Measurements from ENCODE around the gene FBN2.
"Not testable (repeated sequence)": the region's sequence is repeated elsewhere in the genome, so short reads cannot be mapped to it uniquely, and the experiment has no call there.

Gene FBN2

DNA sequence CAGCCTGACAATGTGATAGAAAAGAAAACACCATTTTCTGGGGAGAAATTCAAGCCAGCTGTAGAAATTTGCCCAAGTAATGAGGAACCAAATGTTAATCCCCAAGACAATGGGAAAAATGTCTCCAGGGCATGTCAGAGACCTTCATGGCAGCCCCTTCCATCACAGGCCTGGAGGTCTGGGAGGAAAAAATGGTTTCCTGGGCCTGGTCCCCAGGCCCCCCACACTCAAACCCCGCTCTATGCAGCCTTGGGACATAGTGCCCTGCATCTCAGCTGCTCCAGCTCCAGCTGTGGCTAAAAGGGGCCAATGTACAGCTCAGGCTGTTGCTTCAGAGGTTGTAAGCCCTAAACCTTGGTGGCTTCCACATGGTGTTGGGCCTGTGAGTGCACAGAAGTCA, 34.3 kb downstream of the FBN2 start:
- H4K12ac ChIP-seq (ENCODE audit: low read depth, low read length); H3K36me3 ChIP-seq (ENCODE audit: control insufficient read depth in 1 of 2, insufficient read depth in 2 of 2, low read length in 2 of 2); H3K4me3 ChIP-seq (ENCODE audit: low read depth, low read length); DNase-seq; H2BK120ac ChIP-seq (ENCODE audit: insufficient read depth, low read length, poor library complexity); H2AFZ ChIP-seq (ENCODE audit: insufficient read depth, low read length, poor library complexity); H3K79me1 ChIP-seq (ENCODE audit: low read length); H3K9ac ChIP-seq (ENCODE audit: low read length); H3K79me2 ChIP-seq (ENCODE audit: control insufficient read depth, insufficient read depth, low read length, poor library complexity); H3K4me2 ChIP-seq (ENCODE audit: low read length); H3K23ac ChIP-seq (ENCODE audit: low read length); H3K4ac ChIP-seq (ENCODE audit: low read depth, low read length); H3K27ac ChIP-seq (ENCODE audit: low read depth, low read length); H2BK12ac ChIP-seq (ENCODE audit: low read length); H2BK5ac ChIP-seq (ENCODE audit: low read depth, low read length, poor library complexity); H3K27me3 ChIP-seq (ENCODE audit: insufficient read depth, low read length); H2AK5ac ChIP-seq (ENCODE audit: low read length); H3K18ac ChIP-seq (ENCODE audit: low read length); H4K91ac ChIP-seq (ENCODE audit: low read depth, low read length); H3K14ac ChIP-seq (ENCODE audit: low read length); H4K8ac ChIP-seq (ENCODE audit: low read depth, low read length); H3K9me3 ChIP-seq (ENCODE audit: insufficient read depth, low read depth, low read length); H3K4me1 ChIP-seq (ENCODE audit: control insufficient read depth in 1 of 2, insufficient read depth in 2 of 2, low read length in 2 of 2): not testable (repeated sequence)
- no CpG with 5 or more reads among the region's 1 CpG for WGBS (ENCODE audit: extremely low coverage, insufficient coverage, insufficient read length)

DNA sequence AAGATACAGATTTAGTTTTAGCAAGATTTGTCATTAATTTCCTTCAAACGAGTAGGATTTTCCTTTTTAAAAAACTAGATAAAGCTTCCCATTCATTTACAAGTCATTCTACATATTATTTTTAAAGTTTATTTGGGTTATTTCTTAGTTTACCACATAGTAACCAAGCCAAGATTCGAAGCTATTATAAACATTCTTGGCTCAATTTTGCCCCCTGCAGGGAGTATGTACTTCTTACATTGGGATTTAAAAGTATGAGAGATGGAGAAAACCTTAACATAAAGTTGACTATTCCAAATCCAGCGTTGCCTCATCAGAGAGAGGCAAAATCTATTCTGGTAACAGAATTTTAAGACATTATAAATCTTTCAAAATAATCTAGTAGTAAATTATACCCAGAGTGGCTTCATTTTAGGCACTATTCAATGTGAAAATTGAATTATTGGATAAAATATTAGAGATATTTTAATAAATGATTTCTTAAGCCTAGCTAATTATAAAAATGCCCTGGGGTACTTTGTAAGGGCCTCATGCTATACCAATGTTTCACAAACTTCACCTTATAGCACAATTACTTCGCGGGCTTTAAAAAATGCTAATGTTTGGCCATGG, 39.1 kb downstream of the FBN2 start:
- Histone ChIP-seq H2BK12ac (ENCODE audit: low read length) (no peak overlapping the region), H4K8ac (ENCODE audit: low read depth, low read length) (no peak overlapping the region), H3K9me3 (ENCODE audit: insufficient read depth, low read depth, low read length) (peaks cover 3% of the 10 kb centered on the region), H2BK5ac (ENCODE audit: low read depth, low read length, poor library complexity) (no peak overlapping the region), H2AFZ (ENCODE audit: insufficient read depth, low read length, poor library complexity) (no peak overlapping the region), H2AK5ac (ENCODE audit: low read length) (no peak overlapping the region), H4K91ac (ENCODE audit: low read depth, low read length) (no peak overlapping the region), H3K9ac (ENCODE audit: low read length) (no peak overlapping the region), H4K12ac (ENCODE audit: low read depth, low read length) (no peak overlapping the region), H3K36me3 (ENCODE audit: control insufficient read depth in 1 of 2, insufficient read depth in 2 of 2, low read length in 2 of 2) (peaks cover 2% of the 10 kb centered on the region in 2 experiments), H3K23ac (ENCODE audit: low read length) (no peak overlapping the region), H3K27me3 (ENCODE audit: insufficient read depth, low read length) (no peaks in the 10 kb centered on the region), H3K4me2 (ENCODE audit: low read length) (no peak overlapping the region), H3K79me2 (ENCODE audit: control insufficient read depth, insufficient read depth, low read length, poor library complexity) (no peaks in the 10 kb centered on the region), H3K4me1 (ENCODE audit: control insufficient read depth in 1 of 2, insufficient read depth in 2 of 2, low read length in 2 of 2) (no peaks in the 10 kb centered on the region), H3K14ac (ENCODE audit: low read length) (no peak overlapping the region), H3K27ac (ENCODE audit: low read depth, low read length) (no peak overlapping the region), H3K79me1 (ENCODE audit: low read length) (no peaks in the 10 kb centered on the region), H3K18ac (ENCODE audit: low read length) (no peak overlapping the region), H3K4me3 (ENCODE audit: low read depth, low read length) (no peak overlapping the region), H2BK120ac (ENCODE audit: insufficient read depth, low read length, poor library complexity) (no peak overlapping the region), H3K4ac (ENCODE audit: low read depth, low read length) (no peak overlapping the region)
- WGBS (ENCODE audit: extremely low coverage, insufficient coverage, insufficient read length) = no CpG with 5 or more reads among the region's 5 CpGs
- peak; percentile 33 to 88 for DNase-seq

GRCh38 chr5:128494516-128494915, 43.5 kb downstream of the FBN2 start:
- no peak overlapping the region for H4K8ac ChIP-seq (ENCODE audit: low read depth, low read length)
- no peak overlapping the region for H2BK12ac ChIP-seq (ENCODE audit: low read length)
- no peaks in the 10 kb centered on the region for H3K4me1 ChIP-seq (ENCODE audit: control insufficient read depth in 1 of 2, insufficient read depth in 2 of 2, low read length in 2 of 2)
- H3K9ac ChIP-seq (ENCODE audit: low read length) = no peak overlapping the region
- H3K4me2 ChIP-seq (ENCODE audit: low read length) = no peak overlapping the region
- H3K27ac ChIP-seq (ENCODE audit: low read depth, low read length) = no peak overlapping the region
- H4K91ac ChIP-seq (ENCODE audit: low read depth, low read length) = no peak overlapping the region
- H3K4me3 ChIP-seq (ENCODE audit: low read depth, low read length) = no peak overlapping the region
- no peak overlapping the region for H3K23ac ChIP-seq (ENCODE audit: low read length)
- no peak overlapping the region for H3K18ac ChIP-seq (ENCODE audit: low read length)
- H2AK5ac ChIP-seq (ENCODE audit: low read length) = no peak overlapping the region
- no peaks in the 10 kb centered on the region for H3K79me1 ChIP-seq (ENCODE audit: low read length)
- DNase-seq = no peak
- no peak overlapping the region for H4K12ac ChIP-seq (ENCODE audit: low read depth, low read length)
- no peak overlapping the region for H2BK120ac ChIP-seq (ENCODE audit: insufficient read depth, low read length, poor library complexity)
- no peak overlapping the region for H2AFZ ChIP-seq (ENCODE audit: insufficient read depth, low read length, poor library complexity)
- H2BK5ac ChIP-seq (ENCODE audit: low read depth, low read length, poor library complexity) = no peak overlapping the region
- WGBS (ENCODE audit: extremely low coverage, insufficient coverage, insufficient read length) = no CpG with 5 or more reads among the region's 1 CpG
- H3K9me3 ChIP-seq (ENCODE audit: insufficient read depth, low read depth, low read length) = no peaks in the 10 kb centered on the region
- H3K27me3 ChIP-seq (ENCODE audit: insufficient read depth, low read length) = no peaks in the 10 kb centered on the region
- no peaks in the 10 kb centered on the region for H3K36me3 ChIP-seq (ENCODE audit: control insufficient read depth in 1 of 2, insufficient read depth in 2 of 2, low read length in 2 of 2)
- no peak overlapping the region for H3K14ac ChIP-seq (ENCODE audit: low read length)
- no peaks in the 10 kb centered on the region for H3K79me2 ChIP-seq (ENCODE audit: control insufficient read depth, insufficient read depth, low read length, poor library complexity)
- H3K4ac ChIP-seq (ENCODE audit: low read depth, low read length) = no peak overlapping the region

GRCh38 chr5:128493657-128494329, 44.3 kb downstream of the FBN2 start:
- H3K18ac ChIP-seq (ENCODE audit: low read length) = no peak overlapping the region
- H3K4me1 ChIP-seq (ENCODE audit: control insufficient read depth in 1 of 2, insufficient read depth in 2 of 2, low read length in 2 of 2) = no peaks in the 10 kb centered on the region
- H2BK12ac ChIP-seq (ENCODE audit: low read length) = no peak overlapping the region
- no peak overlapping the region for H2BK5ac ChIP-seq (ENCODE audit: low read depth, low read length, poor library complexity)
- no peaks in the 10 kb centered on the region for H3K79me1 ChIP-seq (ENCODE audit: low read length)
- no peaks in the 10 kb centered on the region for H3K9me3 ChIP-seq (ENCODE audit: insufficient read depth, low read depth, low read length)
- H3K27me3 ChIP-seq (ENCODE audit: insufficient read depth, low read length) = no peaks in the 10 kb centered on the region
- no peak overlapping the region for H3K14ac ChIP-seq (ENCODE audit: low read length)
- no peak overlapping the region for H2BK120ac ChIP-seq (ENCODE audit: insufficient read depth, low read length, poor library complexity)
- no peak overlapping the region for H3K9ac ChIP-seq (ENCODE audit: low read length)
- no peak overlapping the region for H3K27ac ChIP-seq (ENCODE audit: low read depth, low read length)
- no peak overlapping the region for H2AK5ac ChIP-seq (ENCODE audit: low read length)
- H3K4ac ChIP-seq (ENCODE audit: low read depth, low read length) = no peak overlapping the region
- no peak overlapping the region for H4K91ac ChIP-seq (ENCODE audit: low read depth, low read length)
- no peak overlapping the region for H3K23ac ChIP-seq (ENCODE audit: low read length)
- H3K4me2 ChIP-seq (ENCODE audit: low read length) = no peak overlapping the region
- DNase-seq = no peak
- H2AFZ ChIP-seq (ENCODE audit: insufficient read depth, low read length, poor library complexity) = no peak overlapping the region
- H4K12ac ChIP-seq (ENCODE audit: low read depth, low read length) = no peak overlapping the region
- WGBS (ENCODE audit: extremely low coverage, insufficient coverage, insufficient read length) = no CpG with 5 or more reads among the region's 4 CpGs
- no peaks in the 10 kb centered on the region for H3K79me2 ChIP-seq (ENCODE audit: control insufficient read depth, insufficient read depth, low read length, poor library complexity)
- no peak overlapping the region for H4K8ac ChIP-seq (ENCODE audit: low read depth, low read length)
- H3K4me3 ChIP-seq (ENCODE audit: low read depth, low read length) = no peak overlapping the region
- H3K36me3 ChIP-seq (ENCODE audit: control insufficient read depth in 1 of 2, insufficient read depth in 2 of 2, low read length in 2 of 2) = no peaks in the 10 kb centered on the region

Data from trophoblast cell (in vitro differentiated cells and primary cell).